ENCODE data around the gene FLG2.

GRCh38 chr1:152313970-152314369 lies 45.8 kb downstream of the FLG2 start:
- no peak for TF ChIP-seq CTCF (IDR thresholded peaks at IDR 0.05)
- no peak for TF ChIP-seq POLR2A (IDR thresholded peaks at IDR 0.05)
- no peak for TF ChIP-seq EP300 (IDR thresholded peaks at IDR 0.05)

All from tibial nerve (tissue), 4 donors.